ACHN (cell line): Measurements from ENCODE around the gene DOCK4.

Experiments
- DNase-seq: peaks from one replicate; pipeline ENCODE4 v3.0.0-alpha.2; 2015
- in situ Hi-C: cut with HindIII; loops from 2 replicates; pipeline ENCODE4 v1.10.0; 2017; ENCODE audit warnings: low sequenced_read_pairs, low pct_ligation_motif_present, low pct_unique_long_range_greater_than_20kb

The DOCK4 gene

GRCh38 chr7:111734954-111735660, 471.1 kb downstream of the DOCK4 start:
- in situ Hi-C loops = no loop called here
- no peak for DNase-seq

GRCh38 chr7:111732923-111733322, 473.3 kb downstream of the DOCK4 start:
- in situ Hi-C loops = no loop called here

GRCh38 chr7:111730476-111731300, 475.5 kb downstream of the DOCK4 start:
- in situ Hi-C loops = no loop called here
- DNase-seq = peak; percentile 66

More at GRCh38 chr7:111732923-111733322, 473.3 kb downstream of the DOCK4 start:
- DNase-seq = no peak

- no peak for DNase-seq
- in situ Hi-C loops = no loop called here
Observed at GRCh38 chr7:111730057-111730456, 476.1 kb downstream of the DOCK4 start.

GRCh38 chr7:111729483-111729882, 476.7 kb downstream of the DOCK4 start:
- in situ Hi-C loops = no loop called here
- DNase-seq = no peak

- no peak for DNase-seq
- in situ Hi-C loops = no loop called here
Observed at GRCh38 chr7:111728635-111728995, 477.6 kb downstream of the DOCK4 start.

- in situ Hi-C loops = no loop called here
- no peak for DNase-seq
Observed at GRCh38 chr7:111727905-111728634, 478.1 kb downstream of the DOCK4 start.

GRCh38 chr7:111718886-111719285, 487.3 kb downstream of the DOCK4 start:
- in situ Hi-C loops = no loop called here
- no peak for DNase-seq

- peak; percentile 89 for DNase-seq
- in situ Hi-C loops = no loop called here
Observed at GRCh38 chr7:111711426-111712065, 494.7 kb downstream of the DOCK4 start.

GRCh38 chr7:111710839-111711380, 495.3 kb downstream of the DOCK4 start:
- DNase-seq = no peak
- in situ Hi-C loops = no loop called here

- in situ Hi-C loops = no loop called here
- DNase-seq = no peak
Observed at GRCh38 chr7:111708072-111708471, 498.1 kb downstream of the DOCK4 start.

GRCh38 chr7:111705807-111706206, 500.4 kb downstream of the DOCK4 start:
- DNase-seq = no peak
- in situ Hi-C loops = no loop called here

GRCh38 chr7:111697771-111698170, 508.4 kb downstream of the DOCK4 start:
- in situ Hi-C loops = no loop called here
- DNase-seq = no peak

GRCh38 chr7:111694376-111694775, 511.8 kb downstream of the DOCK4 start:
- in situ Hi-C loops = no loop called here
- no peak for DNase-seq

- in situ Hi-C loops = no loop called here
- no peak for DNase-seq
Observed at GRCh38 chr7:111690364-111691111, 515.7 kb downstream of the DOCK4 start.

GRCh38 chr7:111685349-111685748, 520.9 kb downstream of the DOCK4 start:
- DNase-seq = no peak
- in situ Hi-C loops = no loop called here

GRCh38 chr7:111682588-111683340, 523.4 kb downstream of the DOCK4 start:
- in situ Hi-C loops = no loop called here
- DNase-seq = no peak
